ENCODE measurements around the gene NRDC.
A peak's percentile ranks its signal among the peaks of the same experiment; 100 is the strongest.

NRDC gene, protein sequence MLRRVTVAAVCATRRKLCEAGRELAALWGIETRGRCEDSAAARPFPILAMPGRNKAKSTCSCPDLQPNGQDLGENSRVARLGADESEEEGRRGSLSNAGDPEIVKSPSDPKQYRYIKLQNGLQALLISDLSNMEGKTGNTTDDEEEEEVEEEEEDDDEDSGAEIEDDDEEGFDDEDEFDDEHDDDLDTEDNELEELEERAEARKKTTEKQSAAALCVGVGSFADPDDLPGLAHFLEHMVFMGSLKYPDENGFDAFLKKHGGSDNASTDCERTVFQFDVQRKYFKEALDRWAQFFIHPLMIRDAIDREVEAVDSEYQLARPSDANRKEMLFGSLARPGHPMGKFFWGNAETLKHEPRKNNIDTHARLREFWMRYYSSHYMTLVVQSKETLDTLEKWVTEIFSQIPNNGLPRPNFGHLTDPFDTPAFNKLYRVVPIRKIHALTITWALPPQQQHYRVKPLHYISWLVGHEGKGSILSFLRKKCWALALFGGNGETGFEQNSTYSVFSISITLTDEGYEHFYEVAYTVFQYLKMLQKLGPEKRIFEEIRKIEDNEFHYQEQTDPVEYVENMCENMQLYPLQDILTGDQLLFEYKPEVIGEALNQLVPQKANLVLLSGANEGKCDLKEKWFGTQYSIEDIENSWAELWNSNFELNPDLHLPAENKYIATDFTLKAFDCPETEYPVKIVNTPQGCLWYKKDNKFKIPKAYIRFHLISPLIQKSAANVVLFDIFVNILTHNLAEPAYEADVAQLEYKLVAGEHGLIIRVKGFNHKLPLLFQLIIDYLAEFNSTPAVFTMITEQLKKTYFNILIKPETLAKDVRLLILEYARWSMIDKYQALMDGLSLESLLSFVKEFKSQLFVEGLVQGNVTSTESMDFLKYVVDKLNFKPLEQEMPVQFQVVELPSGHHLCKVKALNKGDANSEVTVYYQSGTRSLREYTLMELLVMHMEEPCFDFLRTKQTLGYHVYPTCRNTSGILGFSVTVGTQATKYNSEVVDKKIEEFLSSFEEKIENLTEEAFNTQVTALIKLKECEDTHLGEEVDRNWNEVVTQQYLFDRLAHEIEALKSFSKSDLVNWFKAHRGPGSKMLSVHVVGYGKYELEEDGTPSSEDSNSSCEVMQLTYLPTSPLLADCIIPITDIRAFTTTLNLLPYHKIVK

DNA sequence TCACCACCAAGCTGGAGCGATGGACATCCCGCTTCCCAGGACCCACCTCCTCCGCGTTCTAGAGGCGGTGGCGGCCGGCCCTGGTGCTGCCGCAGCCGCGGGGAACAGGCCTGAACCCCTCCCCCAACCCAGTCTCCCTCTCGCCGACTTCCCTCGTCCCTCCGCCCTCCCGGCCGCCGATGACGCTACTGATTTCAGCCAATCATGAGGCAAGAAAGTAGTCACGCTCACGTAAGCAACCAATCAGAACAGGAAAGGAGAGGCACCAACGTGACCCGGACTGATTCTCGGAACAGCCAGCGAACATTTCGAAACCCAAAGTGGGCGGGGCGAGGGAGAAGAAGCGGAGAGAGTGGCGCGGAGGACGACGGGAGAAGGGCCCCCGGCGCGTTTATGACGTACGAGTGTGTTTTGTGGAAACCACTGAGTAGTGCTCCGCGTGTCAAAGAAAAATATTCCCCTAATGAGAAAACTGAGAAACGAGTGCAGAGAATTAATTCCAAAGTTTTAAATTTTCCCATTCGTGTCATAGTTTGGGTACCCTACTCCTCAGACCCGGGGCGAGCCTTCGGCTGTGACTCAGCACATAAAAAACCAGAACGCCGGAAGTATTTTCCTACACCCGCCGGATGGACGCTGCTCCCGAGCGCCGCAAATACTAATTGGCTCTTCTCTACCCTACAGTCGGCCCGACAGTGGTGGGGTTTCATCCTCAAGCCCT is at the start of gene NRDC:
TSS of gene NRDC (minus strand) at position 112 of the 721 bp plus-strand sequence. CDS start 112 bp downstream, outside the sequence.
- peak; percentile 96 for FAIRE-seq

DNA sequence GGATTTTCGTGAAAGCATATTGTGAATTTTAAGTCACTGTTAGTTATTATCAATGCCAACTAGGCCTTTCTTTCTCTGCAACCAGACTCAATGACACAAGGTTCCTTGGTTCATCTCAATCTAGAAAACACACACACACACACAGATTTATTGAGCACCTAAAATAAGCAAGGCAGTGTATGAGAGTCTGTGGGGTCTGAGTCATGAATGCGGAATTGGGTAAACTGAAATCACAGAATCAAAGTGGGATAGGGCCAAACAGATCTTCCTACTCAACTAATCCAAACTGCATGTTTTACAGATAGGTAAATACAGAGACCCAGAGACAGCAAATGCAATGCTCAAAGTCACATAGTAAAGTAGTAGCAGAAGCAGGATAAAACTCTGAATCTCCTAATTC is 48.5 kb upstream of the NRDC start:
- no peak for FAIRE-seq

DNA sequence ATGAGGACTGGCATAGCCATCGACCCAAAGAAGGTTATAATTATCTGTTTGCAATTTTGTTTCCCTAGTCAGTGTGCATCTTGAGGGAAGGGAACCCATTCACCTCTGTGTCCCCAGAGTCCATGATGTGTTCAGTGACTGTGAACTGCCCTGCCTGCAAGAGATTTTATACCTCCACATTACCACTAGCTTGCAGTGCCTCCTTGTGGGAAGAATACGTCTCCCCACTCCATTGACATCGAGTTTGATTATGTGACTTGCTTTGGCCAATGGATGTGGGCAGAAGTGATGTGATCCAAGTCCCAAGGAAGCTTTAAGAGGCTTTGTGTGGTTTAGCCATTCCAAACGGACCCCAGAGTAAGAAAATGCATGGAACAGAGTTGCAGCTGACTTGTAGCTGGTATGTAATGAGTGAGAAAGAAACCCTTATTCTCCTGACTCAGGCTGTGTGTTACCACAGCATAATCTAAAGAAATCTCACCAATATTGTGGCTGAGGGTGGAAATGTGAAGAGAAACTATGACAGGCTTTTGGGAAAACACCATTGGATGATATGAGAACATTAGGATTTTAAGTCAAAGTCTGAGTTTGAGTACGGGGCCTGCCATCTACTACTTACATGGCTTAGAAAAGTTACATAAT is 47.8 kb upstream of the NRDC start:
- no peak for FAIRE-seq

DNA sequence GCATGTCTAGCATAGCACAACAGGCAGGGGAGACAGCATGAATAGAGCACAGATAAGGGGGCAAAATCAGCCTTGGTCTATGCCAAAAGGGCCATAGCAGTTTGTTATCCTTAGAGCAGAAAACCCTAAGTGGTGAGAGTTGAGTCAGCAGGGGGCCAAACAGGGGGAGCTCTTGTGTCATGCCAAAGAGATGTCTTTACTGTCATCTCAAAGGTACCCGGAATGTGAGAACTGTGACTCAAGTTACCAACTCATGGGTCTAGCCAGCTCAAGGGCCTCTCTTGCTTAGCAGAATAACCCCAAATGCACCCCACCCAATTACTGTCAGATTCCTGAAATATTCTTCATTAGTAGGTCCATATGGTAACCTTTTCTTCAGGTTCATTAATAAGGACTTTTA is 45.9 kb upstream of the NRDC start:
- no peak for FAIRE-seq

DNA sequence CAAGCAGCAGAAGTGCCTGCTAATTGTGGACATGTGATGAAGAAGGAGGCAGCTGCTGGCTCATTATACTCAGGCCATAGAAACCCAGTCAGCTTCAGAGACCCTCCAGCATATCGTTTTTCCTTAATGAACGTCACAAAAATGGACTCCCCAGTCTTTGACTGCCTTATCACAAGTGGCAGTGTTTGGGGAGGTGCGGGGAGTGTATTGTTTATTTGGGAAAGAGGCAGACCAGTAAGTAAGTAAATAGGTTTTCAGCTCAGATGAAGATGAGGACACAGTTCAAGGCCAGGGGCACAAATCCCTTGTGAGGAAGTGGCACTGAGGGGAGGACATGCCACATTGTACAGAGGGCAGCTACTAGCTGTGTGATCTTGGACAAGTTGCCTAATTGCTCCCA is 43.5 kb upstream of the NRDC start:
- no peak for FAIRE-seq

DNA sequence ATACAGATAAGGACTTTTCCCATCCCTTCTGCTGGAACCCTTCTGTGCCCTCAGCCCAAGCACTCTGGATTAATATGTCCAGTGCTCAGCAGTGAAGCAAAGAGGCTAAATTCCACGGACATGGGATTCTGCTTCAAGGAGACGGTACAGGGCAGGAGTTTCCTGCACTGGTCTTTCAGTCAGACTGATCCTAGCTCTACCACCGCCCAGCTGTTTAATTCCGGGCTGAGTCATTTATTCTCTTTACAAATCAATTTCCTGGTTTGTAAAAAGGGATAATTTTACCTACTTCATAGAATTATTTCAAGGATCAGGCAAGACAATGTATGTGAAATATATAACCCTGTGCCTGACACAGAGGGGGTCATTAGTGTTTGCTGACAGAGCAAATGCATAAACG is 41.6 kb upstream of the NRDC start:
- FAIRE-seq, result no peak

DNA sequence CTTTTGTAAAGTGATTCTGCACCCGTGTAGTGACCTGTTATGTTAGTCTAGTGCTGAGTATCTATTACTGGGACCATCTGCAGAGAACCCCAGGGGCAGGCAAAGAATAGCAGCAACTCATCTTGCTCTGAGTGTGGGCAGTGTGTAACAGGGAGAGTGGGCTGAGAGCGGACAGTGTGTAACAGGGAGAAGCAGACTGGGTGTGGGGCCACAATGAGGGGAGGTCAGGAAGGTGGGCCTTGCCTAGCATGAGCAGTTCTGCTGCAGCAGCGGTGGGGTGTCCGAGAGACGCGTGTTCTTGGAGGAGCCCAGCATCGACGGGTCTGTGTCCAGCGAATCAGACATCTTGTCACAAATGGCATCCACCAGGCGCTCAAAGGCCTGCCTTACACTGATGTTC is 41.2 kb upstream of the NRDC start:
- no peak for FAIRE-seq

DNA sequence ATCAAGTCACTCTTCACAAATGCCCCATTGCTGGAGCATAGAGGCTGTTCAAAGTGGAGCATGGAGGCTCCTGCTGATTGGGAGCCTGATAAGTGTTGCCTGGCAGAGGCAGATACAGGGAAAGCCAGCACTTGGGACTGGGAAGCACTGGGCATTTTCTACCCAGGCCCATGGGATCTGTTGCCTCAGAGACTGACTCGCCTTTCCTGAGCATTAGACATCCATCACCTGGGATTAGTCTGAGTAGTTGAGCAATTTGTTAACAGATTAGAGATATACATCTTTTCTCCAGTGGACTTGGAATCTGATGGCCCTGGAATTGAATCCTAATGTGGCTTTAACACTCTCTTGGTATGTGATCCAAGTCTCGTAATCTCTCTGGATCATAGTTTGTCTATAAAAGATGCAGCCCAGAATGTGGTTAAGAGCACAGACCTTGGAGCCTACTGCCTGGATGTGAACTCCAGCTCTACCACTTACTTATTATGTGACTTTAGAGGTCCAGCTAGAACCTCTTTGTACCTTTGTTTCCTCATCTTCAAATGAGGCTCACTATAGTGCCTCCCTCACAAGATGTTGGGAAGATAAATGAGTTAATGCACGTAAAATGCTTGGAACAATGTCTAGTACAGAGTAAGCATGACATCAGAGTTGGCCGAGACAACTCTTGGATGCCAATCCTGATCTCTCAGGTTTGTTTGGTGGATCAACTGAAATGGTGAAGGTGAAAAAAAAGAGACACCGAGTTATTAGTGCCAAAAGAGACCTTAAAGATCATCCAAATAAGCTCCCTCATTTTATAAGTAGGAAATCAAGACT is 38.3 kb upstream of the NRDC start:
- FAIRE-seq, result no peak

DNA sequence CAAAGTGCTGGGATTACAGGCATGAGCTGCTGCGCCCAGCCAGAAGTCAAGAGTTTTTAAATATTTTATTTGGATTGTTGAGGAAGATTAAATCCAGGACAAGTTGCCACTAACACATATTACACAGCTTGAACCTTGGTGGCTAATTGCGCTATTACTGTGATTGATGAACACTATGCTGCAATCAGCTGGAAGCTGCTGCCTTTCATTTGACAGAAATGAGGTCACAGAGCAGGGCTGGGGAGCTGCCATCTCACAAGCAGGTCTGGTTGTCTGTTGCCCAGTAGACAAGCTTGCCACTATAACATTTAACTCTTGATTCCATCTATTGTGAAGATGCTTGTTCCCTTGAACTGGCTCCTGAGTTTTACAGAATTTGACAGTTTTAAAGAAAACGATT is 37.4 kb upstream of the NRDC start:
- FAIRE-seq, result peak; percentile 96

DNA sequence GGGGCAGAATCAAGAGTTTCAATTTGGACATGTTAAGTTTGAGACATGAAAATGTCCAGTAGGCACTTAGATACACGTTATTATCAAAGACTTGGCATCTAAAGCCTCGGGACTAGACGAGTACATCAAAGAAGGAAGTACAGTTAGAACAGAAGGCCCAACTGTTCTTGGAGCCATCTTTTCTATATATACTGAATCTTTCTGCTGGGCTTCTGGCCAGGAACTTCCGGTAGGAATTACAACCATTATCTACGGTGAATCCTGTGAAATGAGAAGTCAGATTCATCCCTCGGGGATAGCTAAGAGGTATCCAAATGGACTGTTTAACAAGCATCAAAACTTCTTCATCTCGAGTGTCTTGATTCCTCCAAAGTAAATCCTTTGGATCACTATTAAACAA is 34.4 kb upstream of the NRDC start:
- FAIRE-seq, result no peak

DNA sequence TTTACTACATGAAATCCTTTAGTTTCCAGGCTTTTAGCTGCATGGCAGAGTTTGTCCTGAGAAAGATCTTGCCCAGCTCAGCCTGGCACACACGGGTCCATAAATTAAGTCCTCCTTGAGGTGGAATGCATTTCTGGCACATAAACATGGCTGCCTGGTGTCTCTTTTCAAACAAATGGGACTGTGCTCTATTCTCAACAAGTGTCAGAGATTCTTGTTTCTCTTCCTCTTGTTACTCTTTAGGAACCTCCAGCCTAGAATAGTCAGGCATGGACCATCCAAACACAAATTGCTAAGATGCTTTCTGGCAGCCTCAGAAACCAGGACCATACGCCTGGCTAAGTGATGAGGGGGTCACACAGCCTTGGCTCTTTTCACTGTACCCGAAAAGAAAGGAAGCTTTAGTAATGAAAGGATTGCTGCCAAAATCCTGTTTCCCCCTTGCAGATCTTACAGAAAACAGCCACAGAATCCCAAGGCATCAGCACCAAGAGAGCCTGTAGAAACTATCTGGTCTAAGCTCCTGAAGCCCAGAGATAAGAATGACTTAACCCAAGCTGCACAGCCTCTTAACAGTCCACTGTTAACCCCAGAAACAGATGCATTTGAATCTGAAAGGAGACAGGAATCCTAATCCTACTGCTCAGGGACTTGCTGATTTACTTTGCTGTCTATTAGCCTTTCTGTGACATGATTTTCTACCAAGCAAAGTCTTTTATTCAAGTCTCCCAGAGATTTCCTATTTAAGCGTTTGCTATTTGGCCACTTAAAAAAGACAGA is 31.9 kb upstream of the NRDC start:
- FAIRE-seq, result no peak

DNA sequence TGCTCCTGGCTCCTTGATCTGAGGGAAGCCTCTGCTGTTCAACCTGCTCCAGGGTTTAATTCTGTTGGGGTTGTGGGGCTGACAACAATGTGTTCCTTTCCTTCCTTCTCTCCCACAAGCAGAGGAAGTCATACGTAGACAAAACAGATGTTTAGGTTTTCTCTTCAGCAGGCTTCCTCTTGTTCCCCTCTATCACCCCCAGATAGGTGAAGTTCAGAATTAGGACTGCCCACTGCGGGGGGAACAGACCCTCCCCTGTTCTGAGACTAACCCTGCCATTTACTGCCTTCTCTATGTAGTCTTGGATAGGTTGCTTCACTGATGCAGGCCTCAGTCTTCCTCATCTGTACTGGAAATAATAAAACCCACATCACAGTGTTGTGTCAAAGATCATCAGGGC is 30.0 kb upstream of the NRDC start:
- no peak for FAIRE-seq

DNA sequence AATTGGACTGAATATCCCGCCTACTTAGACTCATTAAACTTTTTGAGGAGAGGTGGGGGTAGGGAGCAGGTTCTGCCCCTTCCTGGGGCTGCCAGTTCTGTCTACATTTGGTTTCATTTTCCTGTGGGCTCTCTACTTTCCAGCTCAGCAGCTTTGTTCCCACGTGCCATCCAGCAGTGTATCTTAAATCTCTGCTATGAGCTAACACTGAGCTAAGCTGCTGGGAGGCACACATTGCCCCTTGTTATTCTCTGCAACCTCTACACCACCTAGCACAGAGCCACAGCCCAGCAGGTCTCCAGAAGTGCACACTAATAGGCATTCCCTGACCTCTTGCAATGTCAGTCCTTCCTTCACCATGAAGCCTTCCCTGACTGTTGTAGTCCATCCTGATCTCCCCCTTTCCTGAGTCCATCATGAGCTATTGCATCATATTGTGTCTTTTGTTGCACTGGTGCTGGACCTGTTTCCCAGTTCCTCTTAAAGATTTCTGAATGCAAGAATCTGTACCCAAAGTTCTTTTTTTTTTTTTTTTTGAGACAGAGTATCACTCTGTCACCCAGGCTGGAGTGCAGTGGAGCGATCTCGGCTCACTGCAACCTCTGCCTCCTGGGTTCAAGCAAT is 28.7 kb upstream of the NRDC start:
- no peak for FAIRE-seq

DNA sequence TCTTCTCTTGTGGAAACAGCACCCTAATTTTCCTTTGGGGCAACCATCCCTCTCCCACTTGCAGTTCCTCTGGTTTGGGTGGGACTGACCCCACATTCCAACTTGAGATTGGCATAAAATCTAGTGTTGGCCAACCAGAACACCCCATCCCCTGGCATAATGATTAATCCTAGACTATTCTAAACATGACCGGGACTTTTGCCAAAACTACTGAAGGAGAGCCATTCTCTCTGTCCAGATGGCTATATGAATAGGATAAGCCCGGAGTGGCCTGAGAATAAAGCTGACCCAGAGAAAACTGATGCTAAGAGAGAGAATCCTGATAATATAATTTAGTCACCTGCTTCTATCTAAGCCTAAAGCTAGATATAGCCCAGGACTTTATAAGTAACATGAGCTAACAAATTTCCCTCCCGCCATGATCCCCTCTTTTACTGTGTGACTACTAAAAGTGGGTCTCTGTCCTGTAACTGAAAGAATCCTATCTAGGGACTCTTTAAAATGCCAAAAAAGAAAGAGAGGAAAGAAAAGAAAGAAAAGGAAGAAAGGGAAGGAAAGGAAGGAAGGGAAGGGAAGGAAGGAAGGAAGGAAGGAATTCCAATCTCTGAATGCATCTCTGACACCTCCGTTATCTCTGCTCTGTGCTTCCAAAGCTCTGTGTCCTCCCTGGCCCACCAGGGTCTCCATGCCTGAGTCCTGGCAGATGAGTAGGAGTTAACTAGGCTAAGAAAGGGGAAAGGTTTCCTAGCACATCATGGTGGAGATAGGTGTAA is 28.0 kb upstream of the NRDC start:
- FAIRE-seq, result no peak

DNA sequence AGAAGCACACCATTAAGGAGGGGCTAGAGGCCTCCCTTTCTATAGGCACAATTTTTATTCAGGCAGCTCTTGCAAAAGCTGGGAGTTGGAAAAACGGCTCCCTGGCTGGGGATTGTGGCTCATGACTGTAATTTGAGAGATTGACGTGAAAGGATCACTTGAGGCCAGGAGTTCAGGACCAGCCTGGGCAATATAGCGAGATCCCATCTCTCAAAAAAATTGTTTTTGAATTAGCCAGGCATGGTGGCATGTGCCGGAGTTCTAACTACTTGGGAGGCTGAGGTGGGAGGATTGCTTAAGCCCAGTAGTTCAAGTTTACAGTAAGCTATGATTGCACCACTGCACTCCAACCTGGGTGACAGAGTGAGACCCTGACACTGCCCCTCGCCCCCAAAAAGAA is 23.9 kb upstream of the NRDC start:
- FAIRE-seq, result no peak

DNA sequence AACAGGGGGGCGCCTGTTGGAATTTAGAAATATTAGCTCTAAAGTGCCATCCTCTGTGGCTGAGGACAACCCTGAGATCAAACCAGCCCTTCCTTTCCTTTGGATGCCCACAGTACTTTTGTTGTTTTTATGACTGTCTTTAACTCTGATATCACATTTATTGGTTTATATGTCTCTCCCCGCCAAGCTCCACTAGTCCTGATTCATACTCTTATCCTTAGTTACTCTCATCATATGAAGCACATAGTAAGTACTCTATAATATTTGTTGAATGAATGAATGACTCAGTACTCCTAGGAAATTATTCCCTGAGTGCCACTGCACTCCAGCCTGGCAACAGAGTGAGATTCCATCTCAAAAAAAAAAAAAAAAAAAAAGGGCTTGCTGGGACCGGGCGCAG is 22.6 kb upstream of the NRDC start:
- no peak for FAIRE-seq

DNA sequence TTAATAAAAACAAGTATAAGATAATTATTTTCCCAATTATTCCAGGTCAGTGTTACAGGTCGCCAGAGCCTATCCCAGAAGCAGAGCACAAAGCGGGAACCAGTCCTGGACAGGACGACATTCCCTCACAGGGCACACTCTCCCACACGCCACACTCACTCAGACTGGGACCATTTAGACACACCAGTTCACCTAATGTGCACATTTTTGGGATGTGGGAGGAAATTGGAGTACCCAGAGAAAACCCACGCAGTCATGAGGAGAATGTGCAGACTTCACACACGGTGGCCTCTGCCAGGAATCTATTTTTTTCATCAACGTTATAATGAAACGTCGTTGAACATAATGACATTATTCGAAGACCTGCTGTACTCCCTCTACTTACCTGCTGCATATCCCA is 20.5 kb upstream of the NRDC start:
- no peak for FAIRE-seq

DNA sequence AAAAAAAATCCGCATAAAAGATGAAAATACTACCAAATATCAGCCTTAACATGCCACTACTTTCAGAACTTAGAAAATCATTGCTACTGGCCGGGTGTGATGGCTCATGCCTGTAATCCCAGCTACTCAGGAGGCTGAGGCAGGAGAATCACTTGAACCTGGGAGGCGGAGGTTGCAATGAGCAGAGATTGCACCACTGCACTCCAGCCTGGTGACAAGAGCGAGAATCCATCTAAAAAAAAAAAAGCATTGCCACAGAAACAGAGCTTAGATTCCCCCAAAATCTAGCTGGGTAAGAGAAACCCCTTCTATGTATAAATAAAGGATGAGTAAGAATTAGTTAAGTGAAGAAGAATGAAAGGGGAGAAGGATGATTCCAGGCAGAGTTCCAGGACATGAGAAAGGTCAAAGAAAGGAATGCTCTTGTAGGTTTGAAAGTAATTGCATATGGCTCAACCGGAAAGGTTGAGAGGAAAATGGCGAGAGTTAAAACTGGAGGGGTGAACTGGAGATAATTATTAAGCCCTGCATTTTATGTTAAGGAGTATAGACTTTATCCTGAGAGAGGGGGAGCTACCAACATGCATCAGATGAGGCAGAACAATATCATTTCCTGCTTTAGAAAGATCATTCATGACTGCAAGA is 19.7 kb upstream of the NRDC start:
- no peak for FAIRE-seq

DNA sequence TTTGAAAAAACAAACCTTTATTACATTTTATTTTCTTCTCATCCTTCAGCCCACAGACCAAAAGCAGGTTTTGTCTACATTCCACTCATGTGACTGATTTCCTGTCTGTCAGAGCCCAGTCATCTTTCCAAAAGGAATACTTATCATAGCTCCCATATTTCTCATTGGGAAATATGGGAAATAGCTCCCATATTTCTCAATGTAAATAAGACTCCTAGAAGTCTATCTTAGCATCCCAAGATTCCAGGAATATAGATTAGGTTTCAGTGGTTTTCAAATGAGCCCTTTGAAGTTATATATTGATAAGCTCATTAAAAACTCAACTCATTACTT is 19.1 kb upstream of the NRDC start:
- FAIRE-seq, result no peak

Data from islet of Langerhans (tissue), 1 donor.